ENCODE results near the gene NFATC1.

Gene NFATC1

GRCh38 chr18:79515944-79516351 lies 120.2 kb downstream of the NFATC1 start:
- H3K36me3 ChIP-seq (replicated peaks; ENCODE audit: low read depth, low read length): peaks cover 7% of the 10 kb centered on the region
- H3K4me2 ChIP-seq (ENCODE audit: low read length): no peak overlapping the region
- H3K4me3 ChIP-seq (ENCODE audit: low read length): no peak overlapping the region
- no peaks in the 10 kb centered on the region for H3K79me2 ChIP-seq (ENCODE audit: low read length)
- no peaks in the 10 kb centered on the region for H3K27me3 ChIP-seq (ENCODE audit: low read depth, low read length)
- no peaks in the 10 kb centered on the region for H3K9me3 ChIP-seq (ENCODE audit: insufficient read depth, low read length)
- H4K20me1 ChIP-seq (ENCODE audit: insufficient read depth, low read length): no peaks in the 10 kb centered on the region
- no peak overlapping the region for H3K27ac ChIP-seq (ENCODE audit: low read length)
- H2AFZ ChIP-seq (ENCODE audit: low read depth, low read length): no peak overlapping the region
- peaks cover 8% of the 10 kb centered on the region for H3K4me1 ChIP-seq (ENCODE audit: low read length)
- no peak overlapping the region for H3K9ac ChIP-seq (ENCODE audit: low read length)
- no peak for TF ChIP-seq CTCF (IDR thresholded peaks at IDR 0.05; ENCODE audit: low read depth, low read length)
- no peak for TF ChIP-seq EZH2phosphoT487 (IDR thresholded peaks at IDR 0.05; ENCODE audit: low read depth)

GRCh38 chr18:79516441-79516931 lies 120.8 kb downstream of the NFATC1 start:
- no peaks in the 10 kb centered on the region for H4K20me1 ChIP-seq (ENCODE audit: insufficient read depth, low read length)
- H3K27me3 ChIP-seq (ENCODE audit: low read depth, low read length): no peaks in the 10 kb centered on the region
- H2AFZ ChIP-seq (ENCODE audit: low read depth, low read length): no peak overlapping the region
- peaks cover 7% of the 10 kb centered on the region for H3K36me3 ChIP-seq (replicated peaks; ENCODE audit: low read depth, low read length)
- no peak overlapping the region for H3K4me3 ChIP-seq (ENCODE audit: low read length)
- no peaks in the 10 kb centered on the region for H3K79me2 ChIP-seq (ENCODE audit: low read length)
- TF ChIP-seq CTCF (IDR thresholded peaks at IDR 0.05; ENCODE audit: low read depth, low read length) (no peak), EZH2phosphoT487 (IDR thresholded peaks at IDR 0.05; ENCODE audit: low read depth) (no peak)
- H3K9ac ChIP-seq (ENCODE audit: low read length): no peak overlapping the region
- peaks cover 14% of the 10 kb centered on the region for H3K4me1 ChIP-seq (ENCODE audit: low read length)
- no peak overlapping the region for H3K4me2 ChIP-seq (ENCODE audit: low read length)
- H3K27ac ChIP-seq (ENCODE audit: low read length): no peak overlapping the region
- no peaks in the 10 kb centered on the region for H3K9me3 ChIP-seq (ENCODE audit: insufficient read depth, low read length)

GRCh38 chr18:79517341-79517740 lies 121.6 kb downstream of the NFATC1 start:
- no peak overlapping the region for H3K9ac ChIP-seq (ENCODE audit: low read length)
- no peaks in the 10 kb centered on the region for H3K9me3 ChIP-seq (ENCODE audit: insufficient read depth, low read length)
- no peaks in the 10 kb centered on the region for H3K79me2 ChIP-seq (ENCODE audit: low read length)
- peaks cover 22% of the 10 kb centered on the region for H3K4me1 ChIP-seq (ENCODE audit: low read length)
- H3K27ac ChIP-seq (ENCODE audit: low read length): no peak overlapping the region
- no peaks in the 10 kb centered on the region for H4K20me1 ChIP-seq (ENCODE audit: insufficient read depth, low read length)
- peaks cover 5% of the 10 kb centered on the region for H3K36me3 ChIP-seq (replicated peaks; ENCODE audit: low read depth, low read length)
- H3K4me3 ChIP-seq (ENCODE audit: low read length): no peak overlapping the region
- TF ChIP-seq EZH2phosphoT487 (IDR thresholded peaks at IDR 0.05; ENCODE audit: low read depth) (no peak), CTCF (IDR thresholded peaks at IDR 0.05; ENCODE audit: low read depth, low read length) (no peak)
- no peak overlapping the region for H3K4me2 ChIP-seq (ENCODE audit: low read length)
- H2AFZ ChIP-seq (ENCODE audit: low read depth, low read length): no peak overlapping the region
- H3K27me3 ChIP-seq (ENCODE audit: low read depth, low read length): no peaks in the 10 kb centered on the region

GRCh38 chr18:79518028-79518682 lies 122.4 kb downstream of the NFATC1 start:
- no peak overlapping the region for H3K9ac ChIP-seq (ENCODE audit: low read length)
- H3K27ac ChIP-seq (ENCODE audit: low read length): no peak overlapping the region
- no peaks in the 10 kb centered on the region for H3K9me3 ChIP-seq (ENCODE audit: insufficient read depth, low read length)
- H4K20me1 ChIP-seq (ENCODE audit: insufficient read depth, low read length): no peaks in the 10 kb centered on the region
- H3K4me3 ChIP-seq (ENCODE audit: low read length): no peak overlapping the region
- TF ChIP-seq CTCF (IDR thresholded peaks at IDR 0.05; ENCODE audit: low read depth, low read length): no peak
- no peak for TF ChIP-seq EZH2phosphoT487 (IDR thresholded peaks at IDR 0.05; ENCODE audit: low read depth)
- H2AFZ ChIP-seq (ENCODE audit: low read depth, low read length): no peak overlapping the region
- no peak overlapping the region for H3K4me2 ChIP-seq (ENCODE audit: low read length)
- H3K79me2 ChIP-seq (ENCODE audit: low read length): no peaks in the 10 kb centered on the region
- H3K27me3 ChIP-seq (ENCODE audit: low read depth, low read length): no peaks in the 10 kb centered on the region
- peaks cover 30% of the 10 kb centered on the region for H3K4me1 ChIP-seq (ENCODE audit: low read length)
- no peaks in the 10 kb centered on the region for H3K36me3 ChIP-seq (replicated peaks; ENCODE audit: low read depth, low read length)

All from OCI-LY3 (cell line).